ENCODE data around the gene C17orf107.

The C17orf107 gene

GRCh38 chr17:4949321-4950074 lies 50.2 kb downstream of the C17orf107 start:
- Mint-ChIP-seq H3K4me1 (peaks cover 47% of the 10 kb centered on the region), H3K27ac (peak overlapping the region; percentile 98 to 99 (median 99)), H3K9me3 (no peaks in the 10 kb centered on the region), H3K27me3 (ENCODE audit: low read depth) (no peaks in the 10 kb centered on the region), H3K4me3 (peak overlapping the region; percentile 85 to 96 (median 85)), H3K36me3 (ENCODE audit: low read depth) (peaks cover 22% of the 10 kb centered on the region)
- no peak for TF ChIP-seq CTCF (IDR thresholded peaks at IDR 0.05; ENCODE audit: unreplicated experiment in 3 of 3)

- Mint-ChIP-seq H3K36me3 (ENCODE audit: low read depth) (peaks cover 15% of the 10 kb centered on the region), H3K27ac (peak overlapping the region; percentile 88 to 98 (median 98)), H3K4me3 (peak overlapping the region; percentile 83 to 89 (median 84)), H3K9me3 (no peaks in the 10 kb centered on the region), H3K4me1 (peaks cover 43% of the 10 kb centered on the region), H3K27me3 (ENCODE audit: low read depth) (no peaks in the 10 kb centered on the region)
- no peak for TF ChIP-seq CTCF (IDR thresholded peaks at IDR 0.05; ENCODE audit: unreplicated experiment in 3 of 3)
Measured at GRCh38 chr17:4950075-4950745, 50.9 kb downstream of the C17orf107 start.

- TF ChIP-seq CTCF (IDR thresholded peaks at IDR 0.05; ENCODE audit: unreplicated experiment in 3 of 3): no peak
- Mint-ChIP-seq H3K27me3 (ENCODE audit: low read depth) (no peaks in the 10 kb centered on the region), H3K9me3 (no peaks in the 10 kb centered on the region), H3K4me1 (peaks cover 40% of the 10 kb centered on the region), H3K36me3 (ENCODE audit: low read depth) (peaks cover 11% of the 10 kb centered on the region), H3K4me3 (peak within 1 kb of the TSS; percentile 83 to 89 (median 84)), H3K27ac (peak within 1 kb of the TSS; percentile 88 to 98 (median 98))
Measured at GRCh38 chr17:4950746-4951204, 51.4 kb downstream of the C17orf107 start, which contains the start of gene ENO3. TSS of gene ENO3 (plus strand) at chr17:4951119. CDS start at chr17:4951830, 711 bp downstream.

- no peaks in the 10 kb centered on the region for H3K27me3 Mint-ChIP-seq (ENCODE audit: low read depth)
- TF ChIP-seq CTCF (IDR thresholded peaks at IDR 0.05; ENCODE audit: unreplicated experiment in 3 of 3): no peak
- H3K27ac Mint-ChIP-seq: peak overlapping the region; percentile 88 to 98 (median 98)
- peaks cover 43% of the 10 kb centered on the region for H3K4me1 Mint-ChIP-seq
- H3K9me3 Mint-ChIP-seq: no peaks in the 10 kb centered on the region
- peaks cover 14% of the 10 kb centered on the region for H3K36me3 Mint-ChIP-seq (ENCODE audit: low read depth)
- peak overlapping the region; percentile 83 to 89 (median 84) for H3K4me3 Mint-ChIP-seq
Measured at GRCh38 chr17:4951486-4951885, 52.1 kb downstream of the C17orf107 start.

All from nephron (organoid).